Endometrium (tissue), 2 donors: ENCODE results near the gene PTPRD.

Source experiments
- FAIRE-seq: peaks from 2 replicates; lab custom pipeline; 2012; peaks lifted over from hg19 to GRCh38; lab: Jason Lieb, UNC
- donor health status: control.
- donor health status: control.

PTPRD gene

DNA sequence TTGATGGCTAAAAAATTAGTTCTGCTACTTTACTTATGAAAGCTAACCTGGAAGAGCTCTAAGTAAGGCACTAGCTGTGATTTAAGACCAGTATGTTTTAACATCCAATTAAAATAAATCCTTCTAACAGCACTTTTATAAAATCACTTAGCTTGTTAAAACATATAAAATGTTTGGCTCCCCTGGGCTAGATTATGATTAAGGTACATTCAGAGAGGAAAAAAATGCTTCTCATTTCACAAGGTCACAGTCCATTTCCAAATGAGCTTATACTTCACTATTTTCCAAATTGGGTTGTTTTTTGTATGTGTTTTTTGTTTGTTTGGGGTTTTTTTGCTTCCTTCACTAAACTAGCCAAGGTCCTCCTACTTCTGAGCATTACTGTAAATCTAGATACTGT is 1938.3 kb downstream of the PTPRD start:
- FAIRE-seq = no peak

DNA sequence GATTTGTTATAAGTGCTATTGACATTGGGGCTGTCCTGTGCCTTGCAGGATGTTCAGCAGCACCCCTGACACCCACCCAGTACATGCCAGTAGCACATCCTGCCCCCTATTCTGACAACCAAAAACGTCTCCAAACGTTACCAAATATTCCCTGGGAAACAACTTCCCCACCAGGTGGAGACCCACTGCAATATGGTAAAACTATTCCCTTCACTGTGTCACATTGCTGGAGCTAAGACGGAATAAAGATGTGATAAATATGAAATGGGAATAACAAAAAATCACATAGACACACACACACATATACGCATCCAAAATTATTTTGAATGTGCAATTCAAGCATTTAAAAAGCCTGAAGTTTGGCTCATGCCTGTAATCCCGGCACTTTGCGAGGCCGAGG is 1939.0 kb downstream of the PTPRD start:
- FAIRE-seq = no peak

- no peak for FAIRE-seq
These were observed 1942.1 kb downstream of the PTPRD start for GRCh38 chr9:8670751-8671150.

DNA sequence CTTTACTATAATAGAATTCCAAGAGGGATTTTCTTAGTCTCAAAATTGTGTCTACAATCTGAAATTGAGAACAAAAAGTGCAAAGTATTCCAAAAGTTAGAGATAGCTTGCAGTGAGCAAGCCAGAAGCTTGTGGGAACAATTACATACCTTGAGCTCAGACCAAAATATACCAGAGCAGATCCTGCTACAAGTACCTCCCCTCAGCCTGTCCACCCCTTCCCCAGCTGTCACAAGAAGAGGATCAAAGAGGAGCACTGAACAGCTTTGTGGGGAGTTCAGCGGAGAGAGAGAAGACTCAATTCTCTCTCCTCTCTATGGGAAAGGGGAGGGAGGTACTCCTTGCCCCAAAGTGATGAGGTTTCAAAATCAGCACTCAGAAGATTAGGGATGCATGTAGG is 1944.1 kb downstream of the PTPRD start:
- no peak for FAIRE-seq

DNA sequence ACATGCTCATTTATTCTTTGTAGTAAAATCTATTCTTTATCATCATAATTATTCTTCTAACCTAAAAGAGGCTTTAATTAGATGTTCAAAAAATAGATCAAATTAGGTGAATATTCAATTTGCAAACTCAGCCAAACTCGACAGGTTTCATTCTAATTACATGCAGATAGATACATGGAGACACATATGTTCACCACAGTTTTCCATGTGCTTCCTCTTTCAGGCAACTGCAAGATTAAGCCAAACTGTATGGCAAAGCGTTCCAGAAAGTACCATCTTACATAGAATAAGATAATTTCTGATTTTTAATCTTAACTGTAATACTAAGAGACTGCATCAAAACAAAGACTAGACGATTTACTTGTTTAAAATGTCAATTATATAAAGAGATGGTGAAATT is 1944.6 kb downstream of the PTPRD start:
- FAIRE-seq = no peak

DNA sequence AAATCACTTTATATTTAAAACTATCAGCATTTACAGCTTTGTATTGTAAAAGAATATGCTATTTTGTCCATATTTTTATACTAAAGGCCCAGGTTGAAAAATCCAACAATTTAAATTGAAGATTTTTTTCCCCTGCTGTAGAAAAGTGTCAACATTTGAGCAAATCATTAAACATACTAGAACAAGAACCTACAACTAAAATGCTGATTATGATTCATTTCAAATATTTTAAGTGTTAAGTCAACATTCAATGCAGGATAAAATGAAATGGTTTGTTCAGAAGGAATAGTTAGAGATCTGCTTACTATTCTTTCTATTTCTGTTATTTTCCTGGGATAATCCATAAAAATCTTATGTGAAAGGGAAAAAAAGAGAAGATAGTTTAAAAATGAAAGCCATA is 1946.7 kb downstream of the PTPRD start:
- no peak for FAIRE-seq

GRCh38 chr9:8660383-8660782 is 1952.4 kb downstream of the PTPRD start:
- FAIRE-seq = no peak

DNA sequence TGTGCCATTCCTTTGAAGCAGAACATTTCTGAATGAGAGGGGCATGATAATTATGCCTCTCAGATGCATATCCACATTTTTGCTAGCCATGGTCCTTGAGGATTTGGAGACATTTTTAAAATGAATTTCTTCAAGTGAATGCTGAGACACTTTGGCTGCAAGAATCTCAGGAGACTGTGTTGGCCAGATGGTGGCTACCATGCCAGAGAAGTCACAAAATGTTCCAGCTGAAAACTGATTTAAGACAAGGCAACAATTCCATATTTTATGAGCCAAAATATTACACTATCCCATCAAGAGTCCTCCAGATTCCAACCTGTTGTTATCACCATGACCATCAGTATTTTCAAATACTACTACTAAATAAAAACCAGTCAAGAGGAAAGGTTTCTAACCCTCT is 1953.7 kb downstream of the PTPRD start:
- no peak for FAIRE-seq

DNA sequence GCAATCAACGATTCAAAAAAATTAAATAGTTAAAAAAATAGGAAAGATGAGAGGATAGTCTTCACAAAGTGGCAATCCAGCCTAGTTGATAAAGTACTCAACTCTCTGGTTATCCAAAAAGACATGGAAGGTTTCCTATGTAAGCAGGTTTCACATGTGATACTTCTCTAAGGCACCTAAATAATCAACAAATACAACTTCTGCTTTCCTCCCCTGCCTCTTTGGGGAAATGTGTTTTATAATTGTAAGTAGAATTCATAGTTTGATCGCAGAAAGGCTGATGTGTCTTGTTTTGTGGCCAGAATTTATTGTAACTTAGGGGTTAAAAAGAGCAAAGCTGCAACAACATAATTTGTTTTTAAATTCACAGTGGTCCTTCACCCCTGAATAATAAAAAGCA is 1957.7 kb downstream of the PTPRD start:
- FAIRE-seq = no peak

- no peak for FAIRE-seq
These were observed 1958.9 kb downstream of the PTPRD start for GRCh38 chr9:8653855-8654254.

DNA sequence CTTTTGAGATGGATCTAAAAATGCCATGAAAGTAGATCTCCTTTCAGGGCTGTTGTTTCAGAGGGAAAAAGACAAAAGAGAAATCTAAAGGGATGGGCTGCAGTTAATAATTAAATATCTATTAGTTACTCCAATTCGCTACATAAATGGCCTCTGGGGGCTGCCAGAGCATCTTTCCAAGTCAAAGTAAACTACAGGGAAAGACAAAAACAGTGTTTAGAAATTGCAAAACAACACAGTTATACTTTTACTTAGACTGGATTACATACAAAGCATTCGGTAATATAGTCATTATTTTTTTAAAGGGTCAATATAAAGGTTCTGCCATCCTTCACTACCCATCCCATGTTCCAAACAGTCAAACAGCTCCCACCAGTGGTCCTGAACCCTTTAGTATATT is 1959.7 kb downstream of the PTPRD start:
- no peak for FAIRE-seq

GRCh38 chr9:8652255-8652654 is 1960.5 kb downstream of the PTPRD start:
- no peak for FAIRE-seq

- no peak for FAIRE-seq
These were observed 1961.0 kb downstream of the PTPRD start for GRCh38 chr9:8651846-8652215.

GRCh38 chr9:8651070-8651845 is 1961.5 kb downstream of the PTPRD start:
- FAIRE-seq = no peak

GRCh38 chr9:8649807-8650206 is 1963.0 kb downstream of the PTPRD start:
- no peak for FAIRE-seq

- FAIRE-seq = no peak
These were observed 1963.6 kb downstream of the PTPRD start for GRCh38 chr9:8649160-8649559.

DNA sequence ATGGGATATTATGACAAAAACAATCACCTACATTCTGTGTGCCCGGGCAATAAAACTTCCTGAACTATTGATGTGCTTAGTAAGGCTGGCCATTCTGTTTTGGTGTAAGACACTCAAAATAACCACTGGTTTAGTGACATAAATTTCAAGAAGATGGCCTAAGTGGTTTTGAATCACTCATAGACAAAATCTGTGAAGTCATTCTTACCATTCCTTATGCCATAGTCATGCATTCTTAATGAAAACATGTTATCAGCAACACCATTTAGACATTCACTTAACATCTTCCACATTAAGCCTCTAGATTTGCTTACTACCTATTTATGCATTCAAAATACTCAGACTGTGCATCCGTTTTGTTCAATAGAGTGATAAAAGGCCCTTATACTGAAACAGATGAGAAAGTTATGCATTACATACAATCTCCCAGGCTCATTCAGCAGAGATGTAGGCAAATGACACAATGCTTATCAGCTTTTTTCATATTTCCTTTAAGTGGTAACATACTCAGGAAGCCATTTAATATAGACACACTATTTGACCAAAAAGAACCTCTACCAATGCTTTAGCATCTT is 1964.4 kb downstream of the PTPRD start:
- no peak for FAIRE-seq

DNA sequence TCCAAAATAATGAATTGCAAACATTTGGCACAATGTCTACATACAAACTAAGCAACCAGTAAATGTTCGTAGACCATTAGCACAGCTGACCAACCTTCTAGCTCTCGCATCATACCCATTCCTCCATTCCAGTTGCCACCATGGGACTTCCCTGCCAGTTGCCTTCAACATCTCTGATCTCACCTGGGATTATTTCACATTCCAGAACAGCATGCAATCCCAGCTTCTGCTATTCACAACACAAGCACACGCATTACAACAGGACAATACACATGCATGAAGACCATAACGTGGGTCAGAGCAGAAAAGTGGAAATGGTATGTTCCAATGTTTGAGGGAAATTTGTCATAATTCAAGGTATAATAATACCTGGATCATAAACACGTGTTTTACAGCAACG is 1965.0 kb downstream of the PTPRD start:
- FAIRE-seq = no peak

- no peak for FAIRE-seq
These were observed 1968.2 kb downstream of the PTPRD start for GRCh38 chr9:8644571-8644970.

GRCh38 chr9:8643896-8644295 is 1968.9 kb downstream of the PTPRD start:
- FAIRE-seq = no peak

DNA sequence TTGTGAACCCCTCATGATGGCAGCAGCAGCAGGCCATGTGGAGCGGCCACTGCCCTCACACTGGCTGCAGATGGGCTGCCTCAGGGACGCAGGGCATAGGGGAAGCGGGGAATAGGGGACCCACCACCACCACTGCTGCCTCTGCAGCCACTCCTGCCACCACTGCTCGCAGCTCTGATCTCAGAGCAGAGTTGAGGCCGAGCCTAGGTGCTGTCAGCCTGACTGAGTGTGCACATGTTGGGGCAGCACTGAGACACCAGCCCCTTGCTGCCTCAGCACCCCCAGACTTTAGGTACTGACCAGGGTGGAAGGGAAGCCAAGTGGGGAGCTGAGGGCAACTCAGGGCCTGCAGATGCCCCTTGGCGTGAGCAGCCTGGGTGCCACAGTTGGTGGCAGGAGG is 1969.3 kb downstream of the PTPRD start:
- FAIRE-seq = no peak

DNA sequence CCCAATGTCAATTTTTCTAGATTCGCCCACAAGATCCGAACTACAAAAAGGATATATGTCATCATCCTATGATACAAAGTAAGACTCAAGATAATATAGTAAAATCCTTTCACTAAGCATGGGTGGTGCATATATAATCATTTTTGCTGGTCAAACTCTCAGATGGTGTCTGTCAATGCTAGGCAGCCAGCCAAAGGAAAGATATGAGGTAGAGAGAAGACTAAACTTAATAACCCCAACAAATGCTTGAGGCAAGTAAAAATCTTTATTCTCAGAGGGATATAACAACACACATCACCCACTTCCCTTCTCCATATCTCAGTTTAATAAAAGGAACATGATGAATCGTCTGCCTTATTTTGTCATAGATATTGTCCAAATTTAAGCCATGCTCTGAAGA is 1972.0 kb downstream of the PTPRD start:
- no peak for FAIRE-seq

GRCh38 chr9:8637626-8638025 is 1975.2 kb downstream of the PTPRD start:
- no peak for FAIRE-seq

DNA sequence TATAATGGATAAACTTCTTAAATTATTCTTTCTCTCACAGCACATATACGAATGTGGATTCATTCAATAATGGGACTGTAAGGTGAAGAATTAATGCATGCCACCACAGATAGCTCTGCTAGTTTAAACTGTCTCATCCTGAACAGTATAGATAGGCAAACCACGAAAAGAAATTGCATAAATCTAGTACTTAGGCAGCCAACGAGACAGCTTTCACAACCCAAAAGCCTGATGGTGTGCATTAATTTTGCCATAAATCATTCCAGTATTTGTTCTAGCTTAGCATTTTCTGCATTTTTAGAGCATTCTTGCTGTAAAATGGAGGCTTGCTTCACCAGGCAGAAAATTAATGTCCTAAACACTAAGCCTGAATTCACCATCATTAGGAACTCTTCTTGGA is 1979.0 kb downstream of the PTPRD start:
- no peak for FAIRE-seq
